Measurements from ENCODE around the gene RAD51D. TPM values are rescaled to one million over a fixed set of nuclear protein-coding genes. Genes with fewer than 3 reads are reported as not detected.

RAD51D gene
- total RNA-seq, 1 experiment from 2014 or later: 12.1 TPM

DNA sequence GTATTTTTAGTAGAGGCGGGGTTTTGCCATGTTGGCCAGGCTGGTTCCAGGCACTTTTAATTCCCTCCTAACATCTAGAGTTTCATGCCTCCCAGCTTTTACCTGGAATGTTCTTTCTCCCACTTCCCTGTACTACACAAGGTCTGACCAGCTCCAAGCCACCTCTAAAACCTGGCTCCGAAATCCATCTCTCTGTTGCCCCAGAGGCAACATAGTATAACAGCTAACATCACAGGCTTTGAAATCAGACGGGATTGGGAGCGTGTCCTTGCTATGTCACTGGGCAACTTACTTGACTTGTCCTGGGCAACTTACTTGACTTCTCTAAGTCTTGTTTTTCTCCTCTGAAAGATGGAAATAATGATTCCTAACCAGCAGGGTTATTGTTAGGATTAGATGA is 43.1 kb upstream of the RAD51D start:
- ChIA-PET CTCF (no interaction called here), POLR2A (ENCODE audit: low non-redundant PET) (no interaction called here)
- intact Hi-C loops (cut with micrococcal nuclease; ENCODE audit: unreplicated experiment): no loop called here
- no peak for TF ChIP-seq EZH2 (IDR thresholded peaks at IDR 0.05; ENCODE audit: borderline replicate concordance, low read depth, low read length, poor library complexity, severe bottlenecking)
- TF ChIP-seq, protein P1, sequence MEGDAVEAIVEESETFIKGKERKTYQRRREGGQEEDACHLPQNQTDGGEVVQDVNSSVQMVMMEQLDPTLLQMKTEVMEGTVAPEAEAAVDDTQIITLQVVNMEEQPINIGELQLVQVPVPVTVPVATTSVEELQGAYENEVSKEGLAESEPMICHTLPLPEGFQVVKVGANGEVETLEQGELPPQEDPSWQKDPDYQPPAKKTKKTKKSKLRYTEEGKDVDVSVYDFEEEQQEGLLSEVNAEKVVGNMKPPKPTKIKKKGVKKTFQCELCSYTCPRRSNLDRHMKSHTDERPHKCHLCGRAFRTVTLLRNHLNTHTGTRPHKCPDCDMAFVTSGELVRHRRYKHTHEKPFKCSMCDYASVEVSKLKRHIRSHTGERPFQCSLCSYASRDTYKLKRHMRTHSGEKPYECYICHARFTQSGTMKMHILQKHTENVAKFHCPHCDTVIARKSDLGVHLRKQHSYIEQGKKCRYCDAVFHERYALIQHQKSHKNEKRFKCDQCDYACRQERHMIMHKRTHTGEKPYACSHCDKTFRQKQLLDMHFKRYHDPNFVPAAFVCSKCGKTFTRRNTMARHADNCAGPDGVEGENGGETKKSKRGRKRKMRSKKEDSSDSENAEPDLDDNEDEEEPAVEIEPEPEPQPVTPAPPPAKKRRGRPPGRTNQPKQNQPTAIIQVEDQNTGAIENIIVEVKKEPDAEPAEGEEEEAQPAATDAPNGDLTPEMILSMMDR (conservative IDR thresholded peaks at IDR 0.05; ENCODE audit: low read depth, low read length): no peak
- H3K9me3 ChIP-seq (ENCODE audit: low read depth, low read length, poor library complexity, severe bottlenecking): no peaks in the 10 kb centered on the region
- H3K4me1 ChIP-seq (ENCODE audit: insufficient read depth, low read length, poor library complexity, severe bottlenecking): no peaks in the 10 kb centered on the region
- H3K27ac ChIP-seq (ENCODE audit: low read depth, low read length, poor library complexity, severe bottlenecking): no peak overlapping the region
- no TSS peak for BruUV-seq (replicated peaks)
- H3K27me3 ChIP-seq (replicated peaks; ENCODE audit: insufficient read depth, low read depth, low read length, poor library complexity): no peaks in the 10 kb centered on the region
- no peak overlapping the region for H3K4me3 ChIP-seq (ENCODE audit: low read depth, low read length, poor library complexity, severe bottlenecking)
- H3K36me3 ChIP-seq (ENCODE audit: insufficient read depth, low read length, poor library complexity, severe bottlenecking): no peaks in the 10 kb centered on the region
- DNase-seq (ENCODE audit: low spot score): no peak

DNA sequence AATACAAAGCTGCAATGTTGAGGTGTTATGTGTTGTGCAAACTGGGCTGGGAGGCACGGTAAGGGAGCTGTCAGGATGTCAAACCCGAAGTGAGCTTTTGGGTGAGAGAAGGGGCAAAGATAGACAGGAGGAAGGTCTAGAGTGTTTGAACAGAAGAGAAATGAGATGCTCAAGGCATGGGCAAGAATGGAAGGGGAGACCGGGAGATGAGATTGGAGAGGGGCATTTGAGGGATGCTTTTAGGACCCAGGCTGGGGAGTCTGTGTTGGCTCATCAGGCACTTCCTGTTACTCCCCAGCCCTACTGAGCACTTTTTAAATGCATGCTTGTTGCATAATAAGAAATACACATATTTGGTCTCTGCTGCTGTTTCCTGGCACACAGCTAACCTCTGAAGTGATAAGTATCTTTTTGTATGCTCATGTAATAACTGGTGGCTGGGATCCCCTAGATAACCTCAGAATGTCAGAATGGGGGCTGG is 41.7 kb upstream of the RAD51D start:
- no peak for TF ChIP-seq EZH2 (IDR thresholded peaks at IDR 0.05; ENCODE audit: borderline replicate concordance, low read depth, low read length, poor library complexity, severe bottlenecking)
- TF ChIP-seq, protein P1 (conservative IDR thresholded peaks at IDR 0.05; ENCODE audit: low read depth, low read length): no peak
- ChIA-PET POLR2A (ENCODE audit: low non-redundant PET) (no interaction called here), CTCF (interaction anchor here (0.6 kb wide), 1 partner anchor 21 kb away, joined by 3 read pairs; no protein-coding TSS in a partner anchor)
- no peaks in the 10 kb centered on the region for H3K36me3 ChIP-seq (ENCODE audit: insufficient read depth, low read length, poor library complexity, severe bottlenecking)
- intact Hi-C loops (cut with micrococcal nuclease; ENCODE audit: unreplicated experiment): no loop called here
- no TSS peak for BruUV-seq (replicated peaks)
- no peaks in the 10 kb centered on the region for H3K27me3 ChIP-seq (replicated peaks; ENCODE audit: insufficient read depth, low read depth, low read length, poor library complexity)
- no peak overlapping the region for H3K4me3 ChIP-seq (ENCODE audit: low read depth, low read length, poor library complexity, severe bottlenecking)
- no peaks in the 10 kb centered on the region for H3K9me3 ChIP-seq (ENCODE audit: low read depth, low read length, poor library complexity, severe bottlenecking)
- H3K27ac ChIP-seq (ENCODE audit: low read depth, low read length, poor library complexity, severe bottlenecking): no peak overlapping the region
- no peak for DNase-seq (ENCODE audit: low spot score)
- H3K4me1 ChIP-seq (ENCODE audit: insufficient read depth, low read length, poor library complexity, severe bottlenecking): no peaks in the 10 kb centered on the region

DNA sequence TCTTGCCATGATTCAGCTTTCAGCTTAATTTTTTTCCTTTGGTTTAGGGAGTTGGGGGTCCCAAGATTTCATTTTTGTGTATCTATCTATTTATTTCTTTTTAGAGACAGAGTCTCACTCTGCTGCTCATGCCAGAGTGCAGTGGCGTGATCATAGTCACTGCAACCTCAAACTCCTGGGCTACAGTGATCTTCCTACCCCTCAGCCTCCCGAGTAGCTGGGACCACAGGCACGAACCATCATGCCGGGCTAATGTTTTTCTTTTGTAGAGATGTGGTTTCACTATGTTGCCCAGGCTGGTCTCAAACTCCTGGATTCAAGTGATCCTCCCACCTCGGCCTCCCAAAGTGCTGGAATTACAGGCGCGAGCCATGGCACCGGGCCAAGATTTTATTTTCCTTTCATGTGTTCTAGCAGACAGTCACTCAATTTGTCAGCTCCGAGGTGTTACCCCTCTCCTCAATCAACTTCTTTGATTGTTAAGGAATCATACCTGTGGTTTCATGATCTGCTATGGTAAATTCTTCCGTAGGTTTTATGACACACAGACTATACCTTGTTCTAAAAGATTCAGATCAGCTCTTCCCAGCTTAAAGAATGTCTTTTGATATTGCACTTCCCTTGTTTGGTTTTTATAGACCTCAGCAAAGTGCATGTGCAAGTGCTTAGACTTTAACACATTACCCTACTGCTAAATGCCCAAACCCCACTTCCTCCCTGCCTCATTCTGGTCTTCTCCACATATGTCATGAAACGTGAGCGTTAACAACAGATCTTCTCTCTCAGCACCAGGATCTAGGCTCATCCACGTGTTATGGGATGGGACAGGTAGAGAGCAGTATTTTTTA is 40.9 kb upstream of the RAD51D start:
- no peak for DNase-seq (ENCODE audit: low spot score)
- no peaks in the 10 kb centered on the region for H3K9me3 ChIP-seq (ENCODE audit: low read depth, low read length, poor library complexity, severe bottlenecking)
- no peaks in the 10 kb centered on the region for H3K27me3 ChIP-seq (replicated peaks; ENCODE audit: insufficient read depth, low read depth, low read length, poor library complexity)
- intact Hi-C loops (cut with micrococcal nuclease; ENCODE audit: unreplicated experiment): no loop called here
- CTCF ChIA-PET: no interaction called here
- no peak for TF ChIP-seq EZH2 (IDR thresholded peaks at IDR 0.05; ENCODE audit: borderline replicate concordance, low read depth, low read length, poor library complexity, severe bottlenecking)
- TF ChIP-seq, protein P1 (conservative IDR thresholded peaks at IDR 0.05; ENCODE audit: low read depth, low read length): no peak
- H3K4me3 ChIP-seq (ENCODE audit: low read depth, low read length, poor library complexity, severe bottlenecking): no peak overlapping the region
- H3K36me3 ChIP-seq (ENCODE audit: insufficient read depth, low read length, poor library complexity, severe bottlenecking): no peaks in the 10 kb centered on the region
- BruUV-seq (replicated peaks): no TSS peak
- POLR2A ChIA-PET (ENCODE audit: low non-redundant PET): no interaction called here
- H3K27ac ChIP-seq (ENCODE audit: low read depth, low read length, poor library complexity, severe bottlenecking): no peak overlapping the region
- no peaks in the 10 kb centered on the region for H3K4me1 ChIP-seq (ENCODE audit: insufficient read depth, low read length, poor library complexity, severe bottlenecking)

Measured in A673 (cell line).